GM10266 (cell line): ENCODE results near the gene TDRD9.

Experiments
- DNase-seq: peaks from one replicate; pipeline ENCODE4 v3.0.0; 2012; ENCODE audit errors: extremely low spot score
- TF ChIP-seq, protein P1 (sequence below): IDR thresholded peaks from 2 replicates; pipeline ENCODE4 v1.5.1; 2012; ENCODE audit warnings: mild to moderate bottlenecking, low read depth; ENCODE audit not compliant: control insufficient read depth, insufficient read depth; ENCODE audit errors: missing control alignments

The TDRD9 gene

DNA sequence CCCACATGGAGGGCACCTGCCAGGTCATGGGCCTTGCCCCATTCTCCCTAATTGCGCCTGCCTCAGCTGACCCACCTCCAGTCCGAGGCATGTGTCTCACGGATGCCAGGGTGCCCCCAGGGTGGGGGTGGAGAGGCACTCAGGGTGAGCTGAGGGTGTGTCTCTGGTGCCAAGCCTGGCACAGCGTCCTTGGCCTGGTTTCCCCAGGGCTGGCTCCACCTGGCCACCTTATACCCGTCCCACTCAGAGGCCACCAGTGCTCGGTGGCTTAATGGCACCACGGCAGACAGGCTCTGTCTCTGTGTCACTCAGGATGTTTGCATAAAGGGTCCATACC lies 33.6 kb upstream of the TDRD9 start:
- no peak for DNase-seq
- TF ChIP-seq, protein P1, sequence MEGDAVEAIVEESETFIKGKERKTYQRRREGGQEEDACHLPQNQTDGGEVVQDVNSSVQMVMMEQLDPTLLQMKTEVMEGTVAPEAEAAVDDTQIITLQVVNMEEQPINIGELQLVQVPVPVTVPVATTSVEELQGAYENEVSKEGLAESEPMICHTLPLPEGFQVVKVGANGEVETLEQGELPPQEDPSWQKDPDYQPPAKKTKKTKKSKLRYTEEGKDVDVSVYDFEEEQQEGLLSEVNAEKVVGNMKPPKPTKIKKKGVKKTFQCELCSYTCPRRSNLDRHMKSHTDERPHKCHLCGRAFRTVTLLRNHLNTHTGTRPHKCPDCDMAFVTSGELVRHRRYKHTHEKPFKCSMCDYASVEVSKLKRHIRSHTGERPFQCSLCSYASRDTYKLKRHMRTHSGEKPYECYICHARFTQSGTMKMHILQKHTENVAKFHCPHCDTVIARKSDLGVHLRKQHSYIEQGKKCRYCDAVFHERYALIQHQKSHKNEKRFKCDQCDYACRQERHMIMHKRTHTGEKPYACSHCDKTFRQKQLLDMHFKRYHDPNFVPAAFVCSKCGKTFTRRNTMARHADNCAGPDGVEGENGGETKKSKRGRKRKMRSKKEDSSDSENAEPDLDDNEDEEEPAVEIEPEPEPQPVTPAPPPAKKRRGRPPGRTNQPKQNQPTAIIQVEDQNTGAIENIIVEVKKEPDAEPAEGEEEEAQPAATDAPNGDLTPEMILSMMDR: no peak

DNA sequence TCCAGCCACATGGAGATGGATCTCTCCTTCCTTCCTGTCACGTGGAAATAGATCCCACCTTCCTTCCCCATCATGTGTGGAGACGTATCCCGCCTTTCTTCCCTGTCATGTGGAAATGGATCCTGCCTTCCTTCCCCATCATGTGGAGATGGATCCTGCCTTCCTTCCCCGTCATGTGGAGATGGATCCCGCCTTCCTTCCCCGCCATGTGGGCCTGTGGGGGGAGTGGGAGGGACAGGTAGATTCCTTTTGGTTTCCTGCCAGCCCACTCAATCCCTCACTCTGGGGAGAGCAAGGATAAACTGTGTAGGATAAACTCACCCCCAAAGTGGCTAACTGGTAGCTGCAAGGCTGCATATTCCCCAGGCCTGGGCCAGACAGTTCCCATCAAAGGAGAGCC lies 31.7 kb upstream of the TDRD9 start:
- DNase-seq: no peak

DNA sequence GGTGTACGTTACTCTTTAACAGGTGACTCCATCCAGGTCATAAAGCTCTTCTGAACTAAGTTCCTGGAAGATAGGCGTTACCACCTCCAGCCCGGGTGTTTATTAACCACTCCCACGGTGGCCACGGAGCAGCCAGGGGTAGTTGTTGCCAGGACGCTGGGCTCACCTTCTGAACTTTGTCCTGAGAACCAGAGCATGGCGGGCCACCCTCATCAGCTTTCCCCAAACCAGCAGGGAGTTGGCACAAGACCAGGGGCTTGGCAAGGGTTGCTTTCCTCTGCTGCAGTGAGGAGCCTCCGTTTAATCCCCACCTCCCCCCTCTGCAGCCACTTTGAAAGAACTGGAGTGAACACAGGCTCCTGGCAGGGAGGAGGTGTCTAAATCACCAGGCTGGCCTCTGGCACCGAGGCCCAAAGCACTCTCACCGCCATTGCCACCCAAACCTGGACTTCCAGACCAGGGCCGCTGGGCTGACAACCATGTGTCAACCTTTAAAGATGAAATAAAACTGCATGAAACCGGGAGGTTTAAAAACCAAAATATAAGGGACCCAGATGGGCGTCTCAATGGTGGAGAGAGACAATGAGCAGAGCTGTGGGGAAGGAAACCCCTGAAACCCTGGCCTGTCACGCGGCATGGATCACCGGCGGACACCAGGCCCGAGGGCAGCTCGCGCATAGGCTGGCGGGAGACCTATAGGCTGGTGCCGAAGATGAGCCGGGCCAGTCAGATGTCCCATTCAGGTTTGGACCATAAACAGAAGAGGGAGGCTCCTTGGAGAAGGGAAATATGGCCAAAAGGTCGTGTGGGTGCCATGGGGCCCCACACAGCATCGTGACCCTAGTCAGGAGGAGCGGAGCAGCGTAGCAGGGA lies 30.9 kb upstream of the TDRD9 start:
- DNase-seq: no peak

More for the DNA sequence above, 31.7 kb upstream of the TDRD9 start:
- TF ChIP-seq, protein P1: no peak

DNA sequence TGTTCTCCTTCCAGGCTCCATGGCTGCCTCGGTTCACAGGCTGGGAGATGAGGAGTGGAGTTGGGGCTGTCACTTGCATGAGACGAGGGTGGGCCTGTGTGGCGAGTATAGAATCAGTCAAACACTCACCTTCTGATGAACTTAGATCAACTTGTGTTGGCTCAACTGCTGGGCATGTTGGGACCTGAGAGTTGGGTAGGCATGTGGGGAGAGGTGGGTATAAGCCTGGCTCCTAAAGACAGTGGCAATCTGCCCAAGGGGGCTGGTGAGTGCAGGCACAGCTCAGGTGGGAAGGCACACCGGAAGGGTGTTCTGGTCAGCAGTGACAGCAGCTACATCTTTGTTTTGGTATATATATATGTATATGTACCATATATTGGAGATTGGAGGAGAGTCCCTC lies 30.1 kb upstream of the TDRD9 start:
- DNase-seq: no peak
- TF ChIP-seq, protein P1: no peak

More for the DNA sequence above, 30.9 kb upstream of the TDRD9 start:
- TF ChIP-seq, protein P1: no peak

DNA sequence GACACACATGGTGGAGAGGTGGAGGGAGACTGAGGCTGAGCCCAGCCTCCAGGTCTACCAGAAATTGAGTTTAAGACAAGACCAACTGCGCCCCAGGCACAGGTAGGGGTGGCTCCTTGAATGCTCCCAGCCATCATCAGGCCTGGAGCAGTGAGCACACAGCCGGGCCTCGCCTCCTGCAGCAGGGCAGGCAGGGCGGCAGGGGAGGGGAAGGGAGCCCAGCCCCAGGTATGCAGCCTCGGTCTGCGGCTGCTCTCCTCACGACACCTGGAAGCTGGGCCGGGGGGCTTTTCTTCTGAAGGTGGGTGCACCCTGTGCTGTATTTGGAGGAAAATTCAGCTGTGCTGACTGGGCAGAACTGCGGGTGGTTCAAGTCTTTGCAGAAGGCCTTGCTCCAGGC lies 29.5 kb upstream of the TDRD9 start:
- TF ChIP-seq, protein P1: no peak
- DNase-seq: no peak

DNA sequence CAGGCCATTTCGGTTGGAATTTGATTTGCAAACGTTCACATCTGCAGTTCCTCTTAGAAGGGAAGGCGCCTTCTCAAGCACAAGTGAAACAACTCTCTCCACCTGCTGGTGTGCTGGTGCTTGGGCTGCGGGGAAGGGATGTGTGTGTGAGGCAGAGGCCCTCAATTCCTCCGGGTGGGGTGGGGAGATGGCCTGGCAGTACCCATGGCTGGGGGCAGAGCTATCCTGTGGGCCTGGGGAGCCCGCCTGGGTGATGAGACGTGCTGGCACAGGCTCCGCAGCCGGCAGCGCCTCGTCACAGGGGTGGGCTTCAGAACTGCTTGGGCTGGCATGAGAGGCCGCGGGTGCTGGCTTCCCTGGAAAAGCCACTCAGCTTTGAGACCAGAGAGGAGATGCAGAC lies 28.9 kb upstream of the TDRD9 start:
- no peak for DNase-seq
- TF ChIP-seq, protein P1: no peak

DNA sequence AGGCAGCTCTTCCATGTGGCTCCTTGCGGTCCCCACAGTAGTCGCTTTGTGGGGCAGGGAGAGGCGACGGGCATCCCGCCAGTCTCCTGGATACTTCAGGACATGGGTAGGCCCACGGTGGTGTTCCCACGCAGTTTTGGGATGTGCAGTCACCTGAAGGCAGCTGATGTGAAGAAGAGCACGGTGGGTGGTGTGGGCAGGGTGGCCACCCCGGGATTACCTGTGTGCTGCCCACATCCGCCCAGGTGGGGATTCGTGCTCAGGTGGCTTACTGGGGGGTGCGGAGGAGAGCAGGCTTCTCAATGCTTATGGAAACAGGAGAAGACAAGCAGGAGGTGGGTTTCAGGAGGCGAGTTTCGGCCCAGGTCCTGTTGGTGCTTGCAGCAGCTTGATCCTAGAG lies 28.4 kb upstream of the TDRD9 start:
- TF ChIP-seq, protein P1: no peak

More for the DNA sequence above, 28.4 kb upstream of the TDRD9 start:
- no peak for DNase-seq
